WTC11 (cell line): ENCODE results near the gene GLYATL3. TPM values are rescaled to one million over a fixed set of nuclear protein-coding genes. Genes with fewer than 3 reads are reported as not detected.

Experiments
- ATAC-seq: fragments of 200-7000 bp; cut with Tn5 transposase; 2 replicates; pipeline ENCODE4 v1.10.0; 2021; ENCODE audit warnings: mild to moderate bottlenecking, moderate library complexity
- CTCF ChIA-PET: fragments of 300-600 bp; sonication (Branson Sonifier 250); formaldehyde crosslinking; loops from one replicate; lab custom pipeline; 2021; ENCODE audit warnings: antibody characterized with exemption; lab: Charles Lee
- POLR2A ChIA-PET: fragments of 350-600 bp; sonication (Branson Sonifier 250); formaldehyde crosslinking; loops from one replicate; lab custom pipeline; 2021; ENCODE audit warnings: antibody characterized with exemption; lab: Charles Lee
- DNase-seq: peaks from one replicate; pipeline ENCODE4 v3.0.0; 2021; ENCODE audit warnings: low spot score
- H3K27ac Mint-ChIP-seq: 2 replicates; pipeline ENCODE4 v1.8.0; 2021; ENCODE audit warnings: mixed read lengths
- H3K27me3 Mint-ChIP-seq: 2 replicates; pipeline ENCODE4 v1.8.0; 2021; ENCODE audit warnings: low read depth, mild to moderate bottlenecking, moderate library complexity, mixed read lengths
- H3K36me3 Mint-ChIP-seq: 2 replicates; pipeline ENCODE4 v1.8.0; 2021; ENCODE audit warnings: mixed read lengths
- H3K4me1 Mint-ChIP-seq: 2 replicates; pipeline ENCODE4 v1.8.0; 2022; ENCODE audit warnings: mixed read lengths
- H3K4me3 Mint-ChIP-seq: 2 replicates; pipeline ENCODE4 v1.8.0; 2021; ENCODE audit warnings: mild to moderate bottlenecking, moderate library complexity, mixed read lengths
- H3K9me3 Mint-ChIP-seq: 2 replicates; pipeline ENCODE4 v1.8.0; 2021; ENCODE audit warnings: mixed read lengths
- ARID4B ChIP-seq: sonication (generic); formaldehyde crosslinking; IDR thresholded peaks from 2 replicates; pipeline ENCODE4 v1.8.0; 2023; ENCODE audit warnings: missing genetic modification reagents, mild to moderate bottlenecking, borderline replicate concordance
- ATF2 ChIP-seq: sonication (generic); formaldehyde crosslinking; IDR thresholded peaks from 2 replicates; pipeline ENCODE4 v1.8.1; 2022; ENCODE audit warnings: low read depth, missing genetic modification reagents, borderline replicate concordance
- CDX4 ChIP-seq: fragments of 250-450 bp; sonication (Bioruptor Pico); IDR thresholded peaks from 2 replicates; pipeline ENCODE4 v1.9.0; 2021; ENCODE audit warnings: moderate library complexity, mild to moderate bottlenecking, inconsistent platforms, borderline replicate concordance
- ELF4 ChIP-seq: sonication (generic); formaldehyde crosslinking; IDR thresholded peaks from 2 replicates; pipeline ENCODE4 v1.8.1; 2022; ENCODE audit warnings: low read depth, mild to moderate bottlenecking, moderate library complexity, missing genetic modification reagents
- GABPB1 ChIP-seq: sonication (generic); formaldehyde crosslinking; IDR thresholded peaks from 2 replicates; pipeline ENCODE4 v1.8.1; 2023; ENCODE audit warnings: mild to moderate bottlenecking, missing genetic modification reagents
- GTF2I ChIP-seq: fragments of 250-450 bp; sonication (Bioruptor Pico); conservative IDR thresholded peaks from 2 replicates; pipeline ENCODE4 v1.4.0; 2021; ENCODE audit warnings: mild to moderate bottlenecking
- KAT7 ChIP-seq: sonication (generic); formaldehyde crosslinking; IDR thresholded peaks from 2 replicates; pipeline ENCODE4 v1.8.1; 2023; ENCODE audit warnings: missing genetic modification reagents, mild to moderate bottlenecking, borderline replicate concordance
- MAX ChIP-seq: sonication (generic); formaldehyde crosslinking; IDR thresholded peaks from 2 replicates; pipeline ENCODE4 v1.8.0; 2022; ENCODE audit warnings: mild to moderate bottlenecking, missing genetic modification reagents
- MXD4 ChIP-seq: fragments of 250-450 bp; sonication (Bioruptor Pico); IDR thresholded peaks from 2 replicates; pipeline ENCODE4 v1.8.0; 2021; ENCODE audit warnings: mild to moderate bottlenecking, moderate library complexity, borderline replicate concordance
- MYBL2 ChIP-seq: sonication (generic); formaldehyde crosslinking; IDR thresholded peaks from 2 replicates; pipeline ENCODE4 v1.8.1; 2023; ENCODE audit warnings: mild to moderate bottlenecking, moderate library complexity, missing genetic modification reagents
- NFYB ChIP-seq: sonication (generic); formaldehyde crosslinking; conservative IDR thresholded peaks from 2 replicates; pipeline ENCODE4 v1.8.0; 2022; ENCODE audit warnings: low read depth, missing genetic modification reagents
- NR3C1 ChIP-seq: sonication (generic); formaldehyde crosslinking; conservative IDR thresholded peaks from 2 replicates; pipeline ENCODE4 v1.8.1; 2023; ENCODE audit warnings: low read depth, mild to moderate bottlenecking, missing genetic modification reagents
- SP1 ChIP-seq: sonication (generic); formaldehyde crosslinking; conservative IDR thresholded peaks from 2 replicates; pipeline ENCODE4 v1.8.1; 2022; ENCODE audit warnings: missing genetic modification reagents
- ZBTB43 ChIP-seq: sonication (generic); formaldehyde crosslinking; IDR thresholded peaks from 2 replicates; pipeline ENCODE4 v1.8.1; 2023; ENCODE audit warnings: mild to moderate bottlenecking, missing genetic modification reagents
- ZNF532 ChIP-seq: fragments of 250-450 bp; sonication (Bioruptor Pico); IDR thresholded peaks from 2 replicates; pipeline ENCODE4 v1.9.0; 2021; ENCODE audit warnings: mild to moderate bottlenecking, borderline replicate concordance
- ZNF671 ChIP-seq: fragments of 250-450 bp; sonication (Bioruptor Pico); IDR thresholded peaks from 2 replicates; pipeline ENCODE4 v1.8.0; 2021; ENCODE audit warnings: mild to moderate bottlenecking
- total RNA-seq: library from RNA; stranded (reverse); gene quantifications from 3 replicates; pipeline ENCODE4 v1.2.3, GENCODE V29; 2021

Gene GLYATL3
- total RNA-seq, 1 experiment from 2014 or later, result not detected

- no peak for TF ChIP-seq ZBTB43
- no peak for TF ChIP-seq CDX4 (CRISPR knock-in tag)
- no peak for TF ChIP-seq ATF2 (CRISPR knock-in tag)
- TF ChIP-seq MXD4 (CRISPR knock-in tag), result no peak
- TF ChIP-seq NFYB, result no peak
Measured at GRCh38 chr6:49531774-49532569, 32.2 kb downstream of the GLYATL3 start (continued).

- Mint-ChIP-seq H3K9me3 (no peaks in the 10 kb centered on the region), H3K27me3 (no peaks in the 10 kb centered on the region), H3K36me3 (no peaks in the 10 kb centered on the region), H3K27ac (no peak overlapping the region), H3K4me3 (no peak overlapping the region), H3K4me1 (no peaks in the 10 kb centered on the region)
- ChIA-PET CTCF (interaction anchor here (0.5 to 0.9 kb wide), 2 partner anchors 71 to 678 kb away, joined by 3 to 4 read pairs; no protein-coding TSS in a partner anchor), POLR2A (no interaction called here)
- TF ChIP-seq MXD4 (CRISPR knock-in tag) (no peak), GTF2I (no peak), KAT7 (CRISPR knock-in tag) (no peak), GABPB1 (CRISPR knock-in tag) (no peak), MAX (no peak), ARID4B (CRISPR knock-in tag) (no peak), NR3C1 (CRISPR knock-in tag) (no peak), ZNF532 (CRISPR knock-in tag) (no peak), MYBL2 (no peak), SP1 (no peak), CDX4 (CRISPR knock-in tag) (no peak), ZNF671 (CRISPR knock-in tag) (no peak), ELF4 (CRISPR knock-in tag) (no peak)
- DNase-seq (no peak), ATAC-seq (no peak)
Measured at GRCh38 chr6:49535795-49536194, 36.1 kb downstream of the GLYATL3 start.
